Thyroid gland (tissue), 4 donors: ENCODE results near the gene TSPAN11.

ENCODE experiments used
- CTCF ChIP-seq, 6 experiments: fragments of 200-600 bp in 3 of 6; fragments of 450-650 bp in 3 of 6; sonication (generic) in 3 of 6; IDR thresholded peaks; one replicate each; pipeline ENCODE4 v1.5.1; 2016 to 2019; ENCODE audit warnings: antibody characterized with exemption in 6 of 6, mild to moderate bottlenecking in 2 of 6, inconsistent platforms in 1 of 6, moderate library complexity in 1 of 6
- POLR2A ChIP-seq, 2 donors: fragments of 450-650 bp; IDR thresholded peaks; one replicate each; pipeline ENCODE4 v1.6.1; 2017; ENCODE audit warnings: antibody characterized with exemption in 2 of 2, mild to moderate bottlenecking in 2 of 2, moderate library complexity in 1 of 2

GRCh38 chr12:30999011-30999410 lies 72.5 kb downstream of the TSPAN11 start:
- no peak for TF ChIP-seq CTCF (IDR thresholded peaks at IDR 0.05)
- no peak for TF ChIP-seq POLR2A (IDR thresholded peaks at IDR 0.05)
